Measurements from ENCODE around the gene ARSK.

The ARSK gene

GRCh38 chr5:95554647-95555548, at the start of gene ARSK, which contains the start of gene SKIC3:
Gene ARSK (plus strand): TSS chr5:95555101. CDS start chr5:95555279, 178 bp downstream.
Gene SKIC3 (minus strand): TSS chr5:95554977. CDS start chr5:95547150, 7,827 bp downstream.
- FAIRE-seq: peak; percentile 97

- FAIRE-seq: no peak
Measured at GRCh38 chr5:95508550-95508949, 46.4 kb upstream of the ARSK start.

- no peak for FAIRE-seq
Measured at GRCh38 chr5:95511606-95512005, 43.3 kb upstream of the ARSK start.

- FAIRE-seq: no peak
Measured at GRCh38 chr5:95518417-95518816, 36.5 kb upstream of the ARSK start.

- FAIRE-seq: no peak
Measured at GRCh38 chr5:95519151-95519550, 35.8 kb upstream of the ARSK start.

GRCh38 chr5:95519681-95520080, 35.2 kb upstream of the ARSK start:
- no peak for FAIRE-seq

GRCh38 chr5:95520206-95520605, 34.7 kb upstream of the ARSK start:
- FAIRE-seq: no peak

GRCh38 chr5:95524423-95524822, 30.5 kb upstream of the ARSK start:
- no peak for FAIRE-seq

GRCh38 chr5:95526871-95527270, 28.0 kb upstream of the ARSK start:
- no peak for FAIRE-seq

- no peak for FAIRE-seq
Measured at GRCh38 chr5:95528565-95528964, 26.3 kb upstream of the ARSK start.

- no peak for FAIRE-seq
Measured at GRCh38 chr5:95530416-95530815, 24.5 kb upstream of the ARSK start.

- no peak for FAIRE-seq
Measured at GRCh38 chr5:95531491-95531890, 23.4 kb upstream of the ARSK start.

- no peak for FAIRE-seq
Measured at GRCh38 chr5:95532415-95532814, 22.5 kb upstream of the ARSK start.

GRCh38 chr5:95533106-95533505, 21.8 kb upstream of the ARSK start:
- FAIRE-seq: peak; percentile 17

GRCh38 chr5:95533761-95534160, 21.1 kb upstream of the ARSK start:
- no peak for FAIRE-seq

GRCh38 chr5:95537501-95537900, 17.4 kb upstream of the ARSK start:
- no peak for FAIRE-seq

- peak; percentile 95 for FAIRE-seq
Measured at GRCh38 chr5:95543017-95543705, 11.7 kb upstream of the ARSK start.

GRCh38 chr5:95549030-95549429, 5.9 kb upstream of the ARSK start:
- FAIRE-seq: peak; percentile 95

GRCh38 chr5:95554331-95554646, 612 bp upstream of the ARSK start:
- FAIRE-seq: no peak

GRCh38 chr5:95555553-95555952, 652 bp downstream of the ARSK start:
- no peak for FAIRE-seq

GRCh38 chr5:95557841-95558240, 2.9 kb downstream of the ARSK start:
- no peak for FAIRE-seq

GRCh38 chr5:95562282-95562681, 7.4 kb downstream of the ARSK start:
- FAIRE-seq: no peak

- FAIRE-seq: no peak
Measured at GRCh38 chr5:95563367-95563766, 8.5 kb downstream of the ARSK start.

- FAIRE-seq: no peak
Measured at GRCh38 chr5:95564450-95564849, 9.5 kb downstream of the ARSK start.

All from islet of Langerhans (tissue), 1 donor.